ENCODE results near the gene PKIB.
A peak's percentile ranks its signal among the peaks of the same experiment; 100 is the strongest.
"Not testable (repeated sequence)": the region's sequence is repeated elsewhere in the genome, so short reads cannot be mapped to it uniquely, and the experiment has no call there.

Gene PKIB

GRCh38 chr6:122712448-122713137 is 102.4 kb downstream of the PKIB start:
- peak; percentile 29 for DNase-seq

- peak; percentile 95 for DNase-seq
These were observed 102.9 kb downstream of the PKIB start for GRCh38 chr6:122713138-122713537.

GRCh38 chr6:122714059-122714458 is 103.9 kb downstream of the PKIB start:
- peak; percentile 81 for DNase-seq

GRCh38 chr6:122715725-122716124 is 105.5 kb downstream of the PKIB start:
- DNase-seq = no peak

- peak; percentile 97 for DNase-seq
These were observed 107.1 kb downstream of the PKIB start for GRCh38 chr6:122717350-122717749.

GRCh38 chr6:122718616-122719015 is 108.4 kb downstream of the PKIB start:
- no peak for DNase-seq

GRCh38 chr6:122719176-122719575 is 109.0 kb downstream of the PKIB start:
- DNase-seq = peak; percentile 28

- DNase-seq = peak; percentile 76
These were observed 112.5 kb downstream of the PKIB start for GRCh38 chr6:122722746-122723145.

GRCh38 chr6:122726649-122727048 is 116.4 kb downstream of the PKIB start:
- no peak for DNase-seq

- no peak for DNase-seq
These were observed 117.0 kb downstream of the PKIB start for GRCh38 chr6:122727244-122727643.

- no peak for DNase-seq
These were observed 120.1 kb downstream of the PKIB start for GRCh38 chr6:122730334-122730733.

GRCh38 chr6:122730775-122731386 is 120.7 kb downstream of the PKIB start:
- peak; percentile 23 for DNase-seq

- no peak for DNase-seq
These were observed 123.1 kb downstream of the PKIB start for GRCh38 chr6:122733259-122733658.

GRCh38 chr6:122734529-122735395 is 124.6 kb downstream of the PKIB start:
- no peak for DNase-seq

- no peak for DNase-seq
These were observed 125.4 kb downstream of the PKIB start for GRCh38 chr6:122735582-122735981.

- DNase-seq = no peak
These were observed 126.0 kb downstream of the PKIB start for GRCh38 chr6:122736163-122736562.

- no peak for DNase-seq
These were observed 126.4 kb downstream of the PKIB start for GRCh38 chr6:122736616-122737015.

- DNase-seq = no peak
These were observed 129.9 kb downstream of the PKIB start for GRCh38 chr6:122740091-122740490.

- DNase-seq = no peak
These were observed 130.7 kb downstream of the PKIB start for GRCh38 chr6:122740936-122741335.

GRCh38 chr6:122744247-122744646 is 134.0 kb downstream of the PKIB start:
- peak; percentile 26 for DNase-seq

GRCh38 chr6:122744856-122745255 is 134.7 kb downstream of the PKIB start:
- DNase-seq = not testable (repeated sequence)

- no peak for DNase-seq
These were observed 136.5 kb downstream of the PKIB start for GRCh38 chr6:122746688-122747087.

- DNase-seq = peak; percentile 75
These were observed 137.4 kb downstream of the PKIB start for GRCh38 chr6:122747573-122747972.

GRCh38 chr6:122748945-122749344 is 138.7 kb downstream of the PKIB start:
- not testable (repeated sequence) for DNase-seq

Data from MV-4-11 (cell line).